HEK293 (cell line): ENCODE measurements around the gene SBNO2.

Experiments used
- BCL11A ChIP-seq: fragments of 450-650 bp; formaldehyde crosslinking; IDR thresholded peaks from 2 replicates; pipeline ENCODE4 v1.5.1; 2016; ENCODE audit warnings: low read depth, missing biosample characterization, missing genetic modification characterization
- FEZF1 ChIP-seq: fragments of 450-650 bp; formaldehyde crosslinking; IDR thresholded peaks from 2 replicates; pipeline ENCODE4 v1.5.1; 2016; ENCODE audit warnings: missing biosample characterization, missing genetic modification characterization
- GLI2 ChIP-seq: fragments of 450-650 bp; formaldehyde crosslinking; IDR thresholded peaks from 2 replicates; pipeline ENCODE4; 2017; ENCODE audit warnings: missing biosample characterization, missing genetic modification characterization, low read depth, borderline replicate concordance
- GLI4 ChIP-seq: fragments of 450-650 bp; formaldehyde crosslinking; IDR thresholded peaks from 2 replicates; pipeline ENCODE4 v1.5.1; 2016; ENCODE audit warnings: missing biosample characterization, missing genetic modification characterization
- HOXD13 ChIP-seq: sonication (generic); formaldehyde crosslinking; IDR thresholded peaks from 2 replicates; pipeline ENCODE4 v1.8.0; 2022; ENCODE audit warnings: missing genetic modification reagents, borderline replicate concordance
- IKZF3 ChIP-seq: fragments of 450-650 bp; IDR thresholded peaks from 2 replicates; pipeline ENCODE4 v1.5.0; 2018; ENCODE audit warnings: missing biosample characterization, mild to moderate bottlenecking, missing genetic modification characterization, moderate library complexity
- KLF10 ChIP-seq: fragments of 450-650 bp; IDR thresholded peaks from 2 replicates; pipeline ENCODE4 v1.5.1; 2018; ENCODE audit warnings: missing biosample characterization, mild to moderate bottlenecking, missing genetic modification characterization
- OSR2 ChIP-seq: fragments of 450-650 bp; formaldehyde crosslinking; IDR thresholded peaks from 2 replicates; pipeline ENCODE4 v1.5.1; 2016; ENCODE audit warnings: missing biosample characterization, missing genetic modification characterization
- SP3 ChIP-seq: fragments of 450-650 bp; formaldehyde crosslinking; IDR thresholded peaks from 2 replicates; pipeline ENCODE4 v1.5.1; 2016; ENCODE audit warnings: missing biosample characterization, missing genetic modification characterization
- ZBTB17 ChIP-seq: fragments of 450-650 bp; formaldehyde crosslinking; IDR thresholded peaks from 2 replicates; pipeline ENCODE4 v1.5.1; 2016; ENCODE audit warnings: missing biosample characterization, missing genetic modification characterization
- ZBTB48 ChIP-seq: fragments of 450-650 bp; formaldehyde crosslinking; IDR thresholded peaks from 2 replicates; pipeline ENCODE4 v1.5.1; 2016; ENCODE audit warnings: missing biosample characterization, missing genetic modification characterization
- ZBTB8A ChIP-seq: fragments of 450-650 bp; formaldehyde crosslinking; IDR thresholded peaks from 2 replicates; pipeline ENCODE4 v1.5.1; 2016; ENCODE audit warnings: missing biosample characterization, missing genetic modification characterization
- ZNF174 ChIP-seq: fragments of 450-650 bp; formaldehyde crosslinking; IDR thresholded peaks from 2 replicates; pipeline ENCODE4 v1.5.0; 2017; ENCODE audit warnings: missing biosample characterization, mild to moderate bottlenecking, missing genetic modification characterization
- ZNF292 ChIP-seq: fragments of 450-650 bp; formaldehyde crosslinking; IDR thresholded peaks from 2 replicates; pipeline ENCODE4 v1.5.1; 2016; ENCODE audit warnings: low read depth, missing biosample characterization, missing genetic modification characterization, borderline replicate concordance
- ZNF394 ChIP-seq: fragments of 450-650 bp; formaldehyde crosslinking; IDR thresholded peaks from 2 replicates; pipeline ENCODE4 v1.5.1; 2016; ENCODE audit warnings: missing biosample characterization, missing genetic modification characterization, mild to moderate bottlenecking, moderate library complexity, borderline replicate concordance
- ZNF416 ChIP-seq: fragments of 450-650 bp; formaldehyde crosslinking; IDR thresholded peaks from 2 replicates; pipeline ENCODE4 v1.5.1; 2016; ENCODE audit warnings: missing biosample characterization, missing genetic modification characterization
- ZNF585B ChIP-seq: fragments of 450-650 bp; formaldehyde crosslinking; IDR thresholded peaks from 2 replicates; pipeline ENCODE4 v1.5.1; 2016; ENCODE audit warnings: missing biosample characterization, missing genetic modification characterization
- ZNF600 ChIP-seq: fragments of 450-650 bp; formaldehyde crosslinking; IDR thresholded peaks from 2 replicates; pipeline ENCODE4 v1.5.1; 2016; ENCODE audit warnings: missing biosample characterization, missing genetic modification characterization
- ZNF624 ChIP-seq: fragments of 450-650 bp; formaldehyde crosslinking; IDR thresholded peaks from 2 replicates; pipeline ENCODE4 v1.5.1; 2017; ENCODE audit warnings: missing biosample characterization, missing genetic modification characterization
- ZNF654 ChIP-seq: fragments of 450-650 bp; formaldehyde crosslinking; IDR thresholded peaks from 2 replicates; pipeline ENCODE4 v1.5.1; 2016; ENCODE audit warnings: low read depth, missing biosample characterization, missing genetic modification characterization
- TF ChIP-seq, protein P1 (sequence below): fragments of 450-650 bp; formaldehyde crosslinking; IDR thresholded peaks from 2 replicates; pipeline ENCODE4 v1.5.1; 2016; ENCODE audit warnings: missing biosample characterization, missing genetic modification characterization
- TF ChIP-seq, protein P2 (sequence below): fragments of 450-650 bp; formaldehyde crosslinking; conservative IDR thresholded peaks from 2 replicates; pipeline ENCODE4 v1.5.1; 2016; ENCODE audit warnings: low read depth, missing biosample characterization, missing genetic modification characterization
- TF ChIP-seq, protein P3 (sequence below): fragments of 450-650 bp; formaldehyde crosslinking; IDR thresholded peaks from 2 replicates; pipeline ENCODE4 v1.5.1; 2016; ENCODE audit warnings: missing biosample characterization, missing genetic modification characterization
- TF ChIP-seq, protein P4 (sequence below): fragments of 450-650 bp; formaldehyde crosslinking; IDR thresholded peaks from 2 replicates; pipeline ENCODE4 v1.5.1; 2016; ENCODE audit warnings: missing biosample characterization, missing genetic modification characterization, low read depth
- TF ChIP-seq, protein P5 (sequence below): fragments of 450-650 bp; formaldehyde crosslinking; IDR thresholded peaks from 2 replicates; pipeline ENCODE4 v1.5.1; 2016; ENCODE audit warnings: missing biosample characterization, missing genetic modification characterization

The SBNO2 gene

DNA sequence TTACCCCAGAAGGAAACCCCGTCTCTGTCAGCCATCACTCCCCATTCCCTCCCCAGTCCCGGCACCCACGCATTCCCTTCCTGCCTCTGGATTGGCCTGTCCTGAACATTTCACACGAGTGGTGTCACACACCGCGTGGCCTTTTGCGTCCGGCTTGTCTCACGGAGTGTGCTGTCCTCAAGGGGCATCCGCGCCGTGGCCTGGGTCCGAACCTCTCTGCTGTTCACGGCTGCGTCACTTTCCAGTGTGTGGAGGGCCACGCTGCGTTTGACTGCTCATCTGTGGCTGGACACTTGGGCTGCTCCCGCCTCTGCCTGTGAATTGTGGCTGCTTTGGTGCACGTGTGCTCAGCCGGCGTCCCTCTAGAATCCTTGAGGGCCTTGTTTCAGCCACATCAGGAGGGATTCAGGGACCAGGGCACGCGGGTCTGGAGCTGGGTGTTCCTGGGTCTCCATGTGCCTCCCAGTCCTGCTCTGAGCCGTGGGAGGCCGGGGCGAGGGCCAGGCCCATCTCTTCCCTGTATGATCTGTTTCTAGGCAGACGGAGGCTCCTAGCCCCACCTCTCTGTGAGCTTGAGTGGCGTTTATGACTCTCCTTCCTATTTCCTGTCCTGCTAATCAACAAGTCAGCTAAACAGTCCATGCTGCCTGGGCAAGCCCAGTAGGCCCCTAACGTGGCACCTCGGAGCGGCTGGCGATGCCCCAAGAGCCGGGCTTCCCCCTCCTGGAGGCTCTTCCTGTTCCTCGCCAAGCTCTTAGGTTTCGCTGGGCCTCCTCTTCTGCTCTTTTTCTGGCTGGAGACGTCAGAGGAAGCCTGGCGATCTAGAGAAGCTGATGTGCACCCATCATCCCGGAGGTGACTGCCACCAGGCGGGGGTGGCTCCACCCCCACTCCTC lies 39.6 kb upstream of the SBNO2 start (continued):
- TF ChIP-seq GLI2: no peak
- 0 out of 2 replicates have a peak, but pooled peaks have one; percentile 35 for TF ChIP-seq IKZF3 (tag by site-specific recombination)
- TF ChIP-seq FEZF1: peak; percentile 30; the same call in 1 of the 2 replicates
- peak; percentile 53 for TF ChIP-seq ZBTB17 (tag by site-specific recombination)
- TF ChIP-seq, protein P1, sequence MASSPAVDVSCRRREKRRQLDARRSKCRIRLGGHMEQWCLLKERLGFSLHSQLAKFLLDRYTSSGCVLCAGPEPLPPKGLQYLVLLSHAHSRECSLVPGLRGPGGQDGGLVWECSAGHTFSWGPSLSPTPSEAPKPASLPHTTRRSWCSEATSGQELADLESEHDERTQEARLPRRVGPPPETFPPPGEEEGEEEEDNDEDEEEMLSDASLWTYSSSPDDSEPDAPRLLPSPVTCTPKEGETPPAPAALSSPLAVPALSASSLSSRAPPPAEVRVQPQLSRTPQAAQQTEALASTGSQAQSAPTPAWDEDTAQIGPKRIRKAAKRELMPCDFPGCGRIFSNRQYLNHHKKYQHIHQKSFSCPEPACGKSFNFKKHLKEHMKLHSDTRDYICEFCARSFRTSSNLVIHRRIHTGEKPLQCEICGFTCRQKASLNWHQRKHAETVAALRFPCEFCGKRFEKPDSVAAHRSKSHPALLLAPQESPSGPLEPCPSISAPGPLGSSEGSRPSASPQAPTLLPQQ: 0 out of 2 replicates have a peak, but pooled peaks have one; percentile 12
- TF ChIP-seq ZNF654 (tag by site-specific recombination): no peak
- no peak for TF ChIP-seq ZNF585B (tag by site-specific recombination)
- TF ChIP-seq, protein P2, sequence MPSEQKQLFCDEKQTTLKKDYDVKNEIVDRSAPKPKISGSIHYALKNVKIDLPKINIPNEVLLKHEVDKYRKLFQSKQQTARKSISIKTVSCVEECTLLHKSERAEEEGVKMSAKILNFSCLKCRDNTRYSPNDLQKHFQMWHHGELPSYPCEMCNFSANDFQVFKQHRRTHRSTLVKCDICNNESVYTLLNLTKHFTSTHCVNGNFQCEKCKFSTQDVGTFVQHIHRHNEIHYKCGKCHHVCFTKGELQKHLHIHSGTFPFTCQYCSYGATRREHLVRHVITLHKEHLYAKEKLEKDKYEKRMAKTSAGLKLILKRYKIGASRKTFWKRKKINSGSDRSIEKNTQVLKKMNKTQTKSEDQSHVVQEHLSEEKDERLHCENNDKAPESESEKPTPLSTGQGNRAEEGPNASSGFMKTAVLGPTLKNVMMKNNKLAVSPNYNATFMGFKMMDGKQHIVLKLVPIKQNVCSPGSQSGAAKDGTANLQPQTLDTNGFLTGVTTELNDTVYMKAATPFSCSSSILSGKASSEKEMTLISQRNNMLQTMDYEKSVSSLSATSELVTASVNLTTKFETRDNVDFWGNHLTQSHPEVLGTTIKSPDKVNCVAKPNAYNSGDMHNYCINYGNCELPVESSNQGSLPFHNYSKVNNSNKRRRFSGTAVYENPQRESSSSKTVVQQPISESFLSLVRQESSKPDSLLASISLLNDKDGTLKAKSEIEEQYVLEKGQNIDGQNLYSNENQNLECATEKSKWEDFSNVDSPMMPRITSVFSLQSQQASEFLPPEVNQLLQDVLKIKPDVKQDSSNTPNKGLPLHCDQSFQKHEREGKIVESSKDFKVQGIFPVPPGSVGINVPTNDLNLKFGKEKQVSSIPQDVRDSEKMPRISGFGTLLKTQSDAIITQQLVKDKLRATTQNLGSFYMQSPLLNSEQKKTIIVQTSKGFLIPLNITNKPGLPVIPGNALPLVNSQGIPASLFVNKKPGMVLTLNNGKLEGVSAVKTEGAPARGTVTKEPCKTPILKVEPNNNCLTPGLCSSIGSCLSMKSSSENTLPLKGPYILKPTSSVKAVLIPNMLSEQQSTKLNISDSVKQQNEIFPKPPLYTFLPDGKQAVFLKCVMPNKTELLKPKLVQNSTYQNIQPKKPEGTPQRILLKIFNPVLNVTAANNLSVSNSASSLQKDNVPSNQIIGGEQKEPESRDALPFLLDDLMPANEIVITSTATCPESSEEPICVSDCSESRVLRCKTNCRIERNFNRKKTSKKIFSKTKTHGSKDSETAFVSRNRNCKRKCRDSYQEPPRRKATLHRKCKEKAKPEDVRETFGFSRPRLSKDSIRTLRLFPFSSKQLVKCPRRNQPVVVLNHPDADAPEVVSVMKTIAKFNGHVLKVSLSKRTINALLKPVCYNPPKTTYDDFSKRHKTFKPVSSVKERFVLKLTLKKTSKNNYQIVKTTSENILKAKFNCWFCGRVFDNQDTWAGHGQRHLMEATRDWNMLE (tag by site-specific recombination): no peak
- no peak for TF ChIP-seq HOXD13
- TF ChIP-seq ZNF416 (tag by site-specific recombination): no peak
- TF ChIP-seq, protein P3, sequence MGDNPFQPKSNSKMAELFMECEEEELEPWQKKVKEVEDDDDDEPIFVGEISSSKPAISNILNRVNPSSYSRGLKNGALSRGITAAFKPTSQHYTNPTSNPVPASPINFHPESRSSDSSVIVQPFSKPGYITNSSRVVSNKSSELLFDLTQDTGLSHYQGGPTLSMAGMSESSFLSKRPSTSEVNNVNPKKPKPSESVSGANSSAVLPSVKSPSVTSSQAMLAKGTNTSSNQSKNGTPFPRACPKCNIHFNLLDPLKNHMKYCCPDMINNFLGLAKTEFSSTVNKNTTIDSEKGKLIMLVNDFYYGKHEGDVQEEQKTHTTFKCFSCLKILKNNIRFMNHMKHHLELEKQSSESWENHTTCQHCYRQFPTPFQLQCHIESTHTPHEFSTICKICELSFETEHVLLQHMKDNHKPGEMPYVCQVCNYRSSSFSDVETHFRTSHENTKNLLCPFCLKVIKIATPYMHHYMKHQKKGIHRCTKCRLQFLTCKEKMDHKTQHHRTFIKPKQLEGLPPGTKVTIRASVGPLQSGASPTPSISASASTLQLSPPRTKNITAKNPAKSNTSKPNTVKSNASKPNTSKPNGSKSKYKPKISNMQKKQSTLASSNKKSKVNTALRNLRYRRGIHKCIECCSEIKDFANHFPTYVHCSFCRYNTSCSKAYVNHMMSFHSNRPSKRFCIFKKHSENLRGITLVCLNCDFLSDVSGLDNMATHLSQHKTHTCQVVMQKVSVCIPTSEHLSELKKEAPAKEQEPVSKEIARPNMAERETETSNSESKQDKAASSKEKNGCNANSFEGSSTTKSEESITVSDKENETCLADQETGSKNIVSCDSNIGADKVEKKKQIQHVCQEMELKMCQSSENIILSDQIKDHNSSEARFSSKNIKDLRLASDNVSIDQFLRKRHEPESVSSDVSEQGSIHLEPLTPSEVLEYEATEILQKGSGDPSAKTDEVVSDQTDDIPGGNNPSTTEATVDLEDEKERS (tag by site-specific recombination): no peak
- TF ChIP-seq ZNF394 (tag by site-specific recombination): peak; percentile 38; the same call in 1 of the 2 replicates
- TF ChIP-seq ZNF174 (tag by site-specific recombination): no peak
- TF ChIP-seq BCL11A (tag by site-specific recombination): no peak
- TF ChIP-seq, protein P4, sequence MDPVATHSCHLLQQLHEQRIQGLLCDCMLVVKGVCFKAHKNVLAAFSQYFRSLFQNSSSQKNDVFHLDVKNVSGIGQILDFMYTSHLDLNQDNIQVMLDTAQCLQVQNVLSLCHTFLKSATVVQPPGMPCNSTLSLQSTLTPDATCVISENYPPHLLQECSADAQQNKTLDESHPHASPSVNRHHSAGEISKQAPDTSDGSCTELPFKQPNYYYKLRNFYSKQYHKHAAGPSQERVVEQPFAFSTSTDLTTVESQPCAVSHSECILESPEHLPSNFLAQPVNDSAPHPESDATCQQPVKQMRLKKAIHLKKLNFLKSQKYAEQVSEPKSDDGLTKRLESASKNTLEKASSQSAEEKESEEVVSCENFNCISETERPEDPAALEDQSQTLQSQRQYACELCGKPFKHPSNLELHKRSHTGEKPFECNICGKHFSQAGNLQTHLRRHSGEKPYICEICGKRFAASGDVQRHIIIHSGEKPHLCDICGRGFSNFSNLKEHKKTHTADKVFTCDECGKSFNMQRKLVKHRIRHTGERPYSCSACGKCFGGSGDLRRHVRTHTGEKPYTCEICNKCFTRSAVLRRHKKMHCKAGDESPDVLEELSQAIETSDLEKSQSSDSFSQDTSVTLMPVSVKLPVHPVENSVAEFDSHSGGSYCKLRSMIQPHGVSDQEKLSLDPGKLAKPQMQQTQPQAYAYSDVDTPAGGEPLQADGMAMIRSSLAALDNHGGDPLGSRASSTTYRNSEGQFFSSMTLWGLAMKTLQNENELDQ: no peak
- TF ChIP-seq OSR2: 0 out of 2 replicates have a peak, but pooled peaks have one; percentile 16
- TF ChIP-seq, protein P5, sequence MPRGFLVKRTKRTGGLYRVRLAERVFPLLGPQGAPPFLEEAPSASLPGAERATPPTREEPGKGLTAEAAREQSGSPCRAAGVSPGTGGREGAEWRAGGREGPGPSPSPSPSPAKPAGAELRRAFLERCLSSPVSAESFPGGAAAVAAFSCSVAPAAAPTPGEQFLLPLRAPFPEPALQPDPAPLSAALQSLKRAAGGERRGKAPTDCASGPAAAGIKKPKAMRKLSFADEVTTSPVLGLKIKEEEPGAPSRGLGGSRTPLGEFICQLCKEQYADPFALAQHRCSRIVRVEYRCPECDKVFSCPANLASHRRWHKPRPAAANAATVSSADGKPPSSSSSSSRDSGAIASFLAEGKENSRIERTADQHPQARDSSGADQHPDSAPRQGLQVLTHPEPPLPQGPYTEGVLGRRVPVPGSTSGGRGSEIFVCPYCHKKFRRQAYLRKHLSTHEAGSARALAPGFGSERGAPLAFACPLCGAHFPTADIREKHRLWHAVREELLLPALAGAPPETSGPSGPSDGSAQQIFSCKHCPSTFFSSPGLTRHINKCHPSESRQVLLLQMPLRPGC (tag by site-specific recombination): no peak
- no peak for TF ChIP-seq ZNF292 (tag by site-specific recombination)
- TF ChIP-seq SP3: no peak
- peak; percentile 45; the same call in 1 of the 2 replicates for TF ChIP-seq ZBTB8A (tag by site-specific recombination)
- TF ChIP-seq ZNF600 (tag by site-specific recombination): peak; percentile 78
- no peak for TF ChIP-seq KLF10 (tag by site-specific recombination)
- TF ChIP-seq GLI4 (tag by site-specific recombination): no peak
- 0 out of 2 replicates have a peak, but pooled peaks have one; percentile 6 for TF ChIP-seq ZBTB48 (tag by site-specific recombination)
- TF ChIP-seq ZNF624 (tag by site-specific recombination): no peak
